Neural progenitor cell (in vitro differentiated cells): Measurements from ENCODE around the gene HINT3. TPM values are rescaled to one million over a fixed set of nuclear protein-coding genes. Genes with fewer than 3 reads are reported as not detected.
"Not testable (repeated sequence)": the region's sequence is repeated elsewhere in the genome, so short reads cannot be mapped to it uniquely, and the experiment has no call there.

Source experiments
- DNase-seq: peaks from one replicate; pipeline ENCODE4 v3.0.0-alpha.2; 2016; ENCODE audit warnings: low spot score
- H2AFZ ChIP-seq: fragments of 200-600 bp; sonication (generic); replicated peaks from 2 replicates; pipeline ENCODE4 v1.6.1; 2016; ENCODE audit warnings: antibody characterized with exemption
- H3F3A ChIP-seq: fragments of 200-600 bp; sonication (generic); 2 replicates; pipeline ENCODE4 v1.6.1; 2016; ENCODE audit warnings: antibody characterized with exemption, low read depth
- H3K27ac ChIP-seq: fragments of 200-600 bp; sonication (generic); 2 replicates; pipeline ENCODE4 v1.5.1; 2016; ENCODE audit warnings: mild to moderate bottlenecking
- H3K27me3 ChIP-seq: fragments of 200-600 bp; sonication (generic); 2 replicates; pipeline ENCODE4 v1.6.1; 2016; ENCODE audit warnings: mild to moderate bottlenecking, moderate library complexity
- H3K36me3 ChIP-seq: fragments of 200-600 bp; sonication (generic); 2 replicates; pipeline ENCODE4 v1.5.1; 2016
- H3K4me1 ChIP-seq: fragments of 200-600 bp; sonication (generic); 2 replicates; pipeline ENCODE4 v1.6.1; 2016; ENCODE audit warnings: mixed run types
- H3K4me2 ChIP-seq: fragments of 200-600 bp; sonication (generic); 2 replicates; pipeline ENCODE4 v1.6.1; 2016
- H3K4me3 ChIP-seq: fragments of 200-600 bp; sonication (generic); 2 replicates; pipeline ENCODE4 v1.5.1; 2016
- H3K79me2 ChIP-seq: fragments of 200-600 bp; sonication (generic); 2 replicates; pipeline ENCODE4 v1.6.1; 2016; ENCODE audit warnings: low read depth
- H3K9ac ChIP-seq: fragments of 200-600 bp; sonication (generic); 2 replicates; pipeline ENCODE4 v1.6.1; 2016
- H3K9me3 ChIP-seq: fragments of 200-600 bp; sonication (generic); 2 replicates; pipeline ENCODE4 v1.5.1; 2016; ENCODE audit warnings: low read depth
- H4K20me1 ChIP-seq: fragments of 200-600 bp; sonication (generic); 2 replicates; pipeline ENCODE4 v1.6.1; 2016; ENCODE audit warnings: low read depth
- H3K27ac Mint-ChIP-seq: 3 replicates; pipeline ENCODE4 v1.8.0; 2021; ENCODE audit warnings: mixed read lengths
- H3K27me3 Mint-ChIP-seq: 2 replicates; pipeline ENCODE4 v1.8.0; 2022; ENCODE audit warnings: low read depth, mild to moderate bottlenecking, inconsistent platforms, moderate library complexity, mixed read lengths; ENCODE audit not compliant: insufficient read depth
- H3K36me3 Mint-ChIP-seq: 3 replicates; pipeline ENCODE4 v1.8.0; 2021; ENCODE audit warnings: mixed read lengths
- H3K4me1 Mint-ChIP-seq: 3 replicates; pipeline ENCODE4 v1.8.0; 2021; ENCODE audit warnings: mixed read lengths
- H3K4me3 Mint-ChIP-seq: 3 replicates; pipeline ENCODE4 v1.8.0; 2021; ENCODE audit warnings: mild to moderate bottlenecking, moderate library complexity, mixed read lengths
- H3K9me3 Mint-ChIP-seq: 3 replicates; pipeline ENCODE4 v1.8.0; 2020; ENCODE audit warnings: mixed read lengths
- CTCF ChIP-seq: fragments of 200-600 bp; sonication (generic); IDR thresholded peaks from 2 replicates; pipeline ENCODE4 v1.5.1; 2017; ENCODE audit warnings: antibody characterized with exemption, mild to moderate bottlenecking
- EZH2 ChIP-seq: fragments of 200-600 bp; sonication (generic); IDR thresholded peaks from 2 replicates; pipeline ENCODE4 v1.6.1; 2017; ENCODE audit warnings: antibody characterized with exemption, mild to moderate bottlenecking, moderate library complexity
- EZH2phosphoT487 ChIP-seq: fragments of 200-600 bp; sonication (generic); IDR thresholded peaks from 2 replicates; pipeline ENCODE4 v1.6.1; 2017; ENCODE audit warnings: antibody characterized with exemption
- total RNA-seq: library from RNA; depleted of rRNA; stranded (reverse); fragments of >200 nt; gene quantifications from 2 replicates; pipeline ENCODE4 v1.2.3, GENCODE V29; 2015; ENCODE audit warnings: low replicate concordance

Gene HINT3
- total RNA-seq: 19.5 and 29.6 TPM in 2 replicates

GRCh38 chr6:125956506-125957390, at the start of gene HINT3:
Gene HINT3 (plus strand): TSS chr6:125956770. CDS start chr6:125956978, 208 bp downstream.
- TF ChIP-seq EZH2phosphoT487 (no peak), EZH2 (peak; percentile 20), CTCF (peak; percentile 98)
- Histone ChIP-seq H3K9ac (peak within 1 kb of the TSS; percentile 75), H3K4me3 (peak within 1 kb of the TSS; percentile 89), H3K79me2 (peaks cover 15% of the 10 kb centered on the region), H3K4me2 (peak within 1 kb of the TSS; percentile 84), H3K27ac (peak within 1 kb of the TSS; percentile 65), H3K27me3 (peaks cover 4% of the 10 kb centered on the region), H3K36me3 (no peaks in the 10 kb centered on the region), H2AFZ (peak within 1 kb of the TSS; percentile 97), H3K4me1 (peaks cover 17% of the 10 kb centered on the region), H3K9me3 (no peaks in the 10 kb centered on the region), H3F3A (peaks cover 14% of the 10 kb centered on the region), H4K20me1 (no peaks in the 10 kb centered on the region)
- Mint-ChIP-seq H3K36me3 (no peaks in the 10 kb centered on the region), H3K27ac (peak within 1 kb of the TSS; percentile 54), H3K4me3 (no peak within 1 kb of the TSS), H3K9me3 (no peaks in the 10 kb centered on the region), H3K4me1 (peaks cover 4% of the 10 kb centered on the region), H3K27me3 (no peaks in the 10 kb centered on the region)
- DNase-seq: peak; percentile 99

DNA sequence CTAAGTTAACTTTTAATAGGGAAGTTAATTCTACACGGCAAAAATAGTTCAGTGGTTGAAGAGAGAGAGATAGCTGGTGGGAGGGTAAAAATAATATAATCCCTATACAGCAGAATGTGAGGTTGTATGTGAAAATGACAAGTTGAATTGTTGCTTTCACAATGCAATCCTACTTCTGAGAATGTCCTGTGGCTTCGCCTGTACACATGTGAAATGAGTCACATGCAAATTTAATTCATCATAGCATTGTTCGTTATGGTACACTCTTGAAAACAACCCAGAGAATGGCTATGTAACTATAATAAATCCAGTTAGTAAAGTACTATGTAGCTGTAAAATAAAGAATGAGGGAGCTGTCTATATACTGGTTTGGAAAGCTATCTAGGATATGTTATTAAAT, 46.0 kb upstream of the HINT3 start:
- H3K36me3 Mint-ChIP-seq: peaks cover under 1% of the 10 kb centered on the region
- H3K4me1 ChIP-seq: no peaks in the 10 kb centered on the region
- H3K36me3 ChIP-seq: no peaks in the 10 kb centered on the region
- H3K9ac ChIP-seq: no peak overlapping the region
- H3K27ac ChIP-seq: no peak overlapping the region
- no peak overlapping the region for H3K4me2 ChIP-seq
- no peaks in the 10 kb centered on the region for H3F3A ChIP-seq
- TF ChIP-seq EZH2: no peak
- no peak for TF ChIP-seq CTCF
- TF ChIP-seq EZH2phosphoT487: no peak
- H3K4me1 Mint-ChIP-seq: no peaks in the 10 kb centered on the region
- no peak overlapping the region for H3K4me3 Mint-ChIP-seq
- no peak overlapping the region for H3K27ac Mint-ChIP-seq
- H3K27me3 ChIP-seq: no peaks in the 10 kb centered on the region
- no peaks in the 10 kb centered on the region for H3K9me3 Mint-ChIP-seq
- peaks cover 2% of the 10 kb centered on the region for H3K27me3 Mint-ChIP-seq
- no peak for DNase-seq
- no peaks in the 10 kb centered on the region for H4K20me1 ChIP-seq
- no peak overlapping the region for H2AFZ ChIP-seq
- H3K9me3 ChIP-seq: no peaks in the 10 kb centered on the region
- no peak overlapping the region for H3K4me3 ChIP-seq
- H3K79me2 ChIP-seq: no peaks in the 10 kb centered on the region

DNA sequence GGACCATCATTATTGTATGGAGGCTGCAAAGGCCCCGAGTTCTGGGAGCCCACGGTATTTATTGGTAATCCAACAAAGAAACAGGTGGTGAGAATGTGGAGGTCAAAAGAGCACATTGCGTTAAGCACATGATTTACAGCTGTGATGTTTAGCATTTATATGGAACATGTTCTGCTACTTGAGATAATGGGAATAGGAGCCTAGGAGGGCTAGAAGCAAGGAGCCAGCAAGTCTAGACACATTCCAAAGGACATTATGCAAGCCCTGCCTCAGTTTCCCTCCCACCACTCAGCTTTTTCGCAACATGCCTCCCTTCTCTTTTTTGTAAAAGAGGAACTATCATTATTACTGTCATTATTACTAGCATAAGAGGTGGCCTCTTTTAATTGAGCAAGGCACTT, 45.5 kb upstream of the HINT3 start:
- not testable (repeated sequence) for H3K4me3 Mint-ChIP-seq, H4K20me1 ChIP-seq, H3K36me3 ChIP-seq, H3K27me3 ChIP-seq, H3K27ac Mint-ChIP-seq, H3K4me1 ChIP-seq, H3K27ac ChIP-seq, H3K9ac ChIP-seq, H3K36me3 Mint-ChIP-seq, H3K9me3 ChIP-seq, H3K4me2 ChIP-seq, H3K79me2 ChIP-seq, H3K27me3 Mint-ChIP-seq, DNase-seq, H3F3A ChIP-seq, H3K4me1 Mint-ChIP-seq, H3K4me3 ChIP-seq, H2AFZ ChIP-seq, H3K9me3 Mint-ChIP-seq

DNA sequence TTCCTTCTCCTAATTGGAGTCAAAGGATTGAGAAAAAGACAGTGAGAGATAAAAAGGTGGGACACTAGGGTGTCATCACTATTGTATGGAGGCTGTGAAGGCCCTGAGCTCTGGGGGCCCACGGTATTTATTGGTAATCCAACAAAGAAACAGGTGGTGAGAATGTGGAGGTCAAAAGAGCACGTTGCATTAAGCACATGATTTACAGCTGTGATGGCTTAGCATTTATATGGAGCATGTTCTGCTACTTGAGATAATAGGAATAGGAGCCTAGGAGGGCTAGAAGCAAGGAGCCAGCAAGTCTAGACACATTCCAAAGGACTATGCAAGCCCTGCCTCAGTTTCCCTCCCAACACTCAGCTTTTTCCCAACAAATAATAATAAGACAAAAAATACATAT, 44.1 kb upstream of the HINT3 start:
- H3K4me3 Mint-ChIP-seq: not testable (repeated sequence)

More for the DNA sequence above, 44.1 kb upstream of the HINT3 start:
- H3K4me1 ChIP-seq, H3K79me2 ChIP-seq, H3K27ac ChIP-seq, H4K20me1 ChIP-seq, H3F3A ChIP-seq, H3K9me3 Mint-ChIP-seq, H3K27me3 Mint-ChIP-seq, H3K4me1 Mint-ChIP-seq, H3K4me3 ChIP-seq, H3K36me3 ChIP-seq, H2AFZ ChIP-seq, H3K9ac ChIP-seq, DNase-seq, H3K4me2 ChIP-seq, H3K9me3 ChIP-seq, H3K36me3 Mint-ChIP-seq, H3K27ac Mint-ChIP-seq, H3K27me3 ChIP-seq: not testable (repeated sequence)
